ENCODE results near the gene FXYD3. TPM values are rescaled to one million over a fixed set of nuclear protein-coding genes. Genes with fewer than 3 reads are reported as not detected.

Gene FXYD3
- total and polyA plus RNA-seq, 2 of the 13 experiments (the other 11 are each of a cell fraction or from before 2014, with no cell fraction given): 4.9 TPM; not detected in 1

- no peak for TF ChIP-seq ZNF138 (CRISPR knock-in tag; IDR thresholded peaks at IDR 0.05; ENCODE audit: low read depth)
- TF ChIP-seq ZNF12 (CRISPR knock-in tag; IDR thresholded peaks at IDR 0.05): no peak
- TF ChIP-seq ZNF580 (CRISPR knock-in tag; IDR thresholded peaks at IDR 0.05; ENCODE audit: borderline replicate concordance, low read depth): no peak
- TF ChIP-seq RXRB (CRISPR knock-in tag; IDR thresholded peaks at IDR 0.05; ENCODE audit: borderline replicate concordance): 0 out of 2 replicates have a peak, but pooled peaks have one; percentile 36
- TF ChIP-seq ZNF773 (CRISPR knock-in tag; IDR thresholded peaks at IDR 0.05; ENCODE audit: borderline replicate concordance): no peak
- TF ChIP-seq SRF (IDR thresholded peaks at IDR 0.05; ENCODE audit: low read depth, low read length): no peak
- TF ChIP-seq KAT8 (CRISPR knock-in tag; IDR thresholded peaks at IDR 0.05): peak; percentile 37; the same call in 1 of the 2 replicates
- peak; percentile 65 for TF ChIP-seq NFYC (CRISPR knock-in tag; IDR thresholded peaks at IDR 0.05)
- TF ChIP-seq ZNF331 (CRISPR knock-in tag; IDR thresholded peaks at IDR 0.05): peak; percentile 59; the same call in 1 of the 2 replicates
- no peak for TF ChIP-seq SETDB1 (CRISPR knock-in tag; IDR thresholded peaks at IDR 0.05; ENCODE audit: borderline replicate concordance)
- no peak for TF ChIP-seq ZBTB26 (CRISPR knock-in tag; IDR thresholded peaks at IDR 0.05; ENCODE audit: borderline replicate concordance)
- TF ChIP-seq POLR2A (IDR thresholded peaks at IDR 0.05; ENCODE audit: insufficient read depth in 1 of 2, low read depth in 2 of 2, low read length in 2 of 2): peak in 1 of 2 experiments; percentile 31; a peak in 1 of 4 replicates
- no peak for TF ChIP-seq LCORL (IDR thresholded peaks at IDR 0.05)
- TF ChIP-seq LCORL (CRISPR knock-in tag; IDR thresholded peaks at IDR 0.05): 0 out of 2 replicates have a peak, but pooled peaks have one; percentile 30
- TF ChIP-seq TBX3 (IDR thresholded peaks at IDR 0.05; ENCODE audit: borderline replicate concordance): no peak
- no peak for TF ChIP-seq RARA (CRISPR knock-in tag; IDR thresholded peaks at IDR 0.05)
- TF ChIP-seq MAZ (IDR thresholded peaks at IDR 0.05; ENCODE audit: borderline replicate concordance, low read depth, low read length): no peak
- TF ChIP-seq MAZ (CRISPR knock-in tag; IDR thresholded peaks at IDR 0.05; ENCODE audit: low read depth): no peak
- no peak for TF ChIP-seq ZNF124 (CRISPR knock-in tag; IDR thresholded peaks at IDR 0.05)
- no peak for TF ChIP-seq SNAPC2 (CRISPR knock-in tag; IDR thresholded peaks at IDR 0.05)
- TF ChIP-seq KDM5B (CRISPR knock-in tag; IDR thresholded peaks at IDR 0.05; ENCODE audit: borderline replicate concordance): peak; percentile 46; the same call in 1 of the 2 replicates
- TF ChIP-seq ZNF674 (CRISPR knock-in tag; IDR thresholded peaks at IDR 0.05; ENCODE audit: low read depth): no peak
- TF ChIP-seq ZNF616 (CRISPR knock-in tag; IDR thresholded peaks at IDR 0.05; ENCODE audit: low read depth): no peak
- TF ChIP-seq SRY (CRISPR knock-in tag; IDR thresholded peaks at IDR 0.05): no peak
- no peak for TF ChIP-seq FOXP4 (CRISPR knock-in tag; IDR thresholded peaks at IDR 0.05)
- TF ChIP-seq GLMP (CRISPR knock-in tag; IDR thresholded peaks at IDR 0.05; ENCODE audit: borderline replicate concordance): no peak
- TF ChIP-seq TP53 (CRISPR knock-in tag; conservative IDR thresholded peaks at IDR 0.05): no peak
Measured at GRCh38 chr19:35066691-35067563, 48.7 kb upstream of the FXYD3 start (continued).
